T-helper 9 cell (primary cell): ENCODE results near the gene FAM13B.
"Not testable (repeated sequence)": the region's sequence is repeated elsewhere in the genome, so short reads cannot be mapped to it uniquely, and the experiment has no call there.

Experiments
- DNase-seq: peaks from one replicate; pipeline ENCODE4 v3.0.0-alpha.2; 2020

Gene FAM13B

DNA sequence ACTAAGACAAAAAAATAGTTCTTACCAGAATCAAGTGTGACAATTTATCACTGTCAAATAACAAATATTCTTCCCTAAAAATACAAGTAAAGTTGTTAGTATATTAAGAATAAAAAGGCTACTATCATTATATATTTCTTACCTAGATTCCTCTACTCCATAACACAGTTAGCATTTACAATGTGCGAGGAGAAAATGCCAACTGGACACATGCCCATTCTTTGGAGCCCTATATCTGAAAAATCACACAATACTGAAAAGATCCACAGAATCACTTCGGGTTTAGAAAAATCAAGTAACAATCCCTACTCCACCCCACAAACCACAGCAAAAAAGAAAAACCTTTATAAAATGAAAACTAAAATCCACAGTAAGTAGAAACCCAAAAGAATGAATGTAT, 72.7 kb downstream of the FAM13B start:
- no peak for DNase-seq

DNA sequence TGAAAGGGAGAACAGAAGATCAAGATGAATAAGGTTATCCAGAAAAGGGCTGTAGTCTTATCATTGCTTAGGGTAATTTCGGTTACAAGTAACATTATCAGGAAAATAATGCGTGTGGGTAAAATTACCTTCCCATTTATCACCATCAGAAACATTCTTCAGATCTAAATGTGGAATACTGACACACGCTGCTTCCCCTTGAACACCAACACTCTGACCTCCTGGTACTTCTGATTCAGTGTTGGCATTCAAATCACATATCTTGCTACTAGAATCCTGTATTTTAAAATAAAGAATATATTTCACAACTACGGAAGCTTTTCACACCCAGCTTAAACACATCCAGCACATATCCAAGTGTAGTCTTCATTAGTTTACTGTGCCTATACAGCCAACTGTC, 73.4 kb downstream of the FAM13B start:
- DNase-seq = no peak

DNA sequence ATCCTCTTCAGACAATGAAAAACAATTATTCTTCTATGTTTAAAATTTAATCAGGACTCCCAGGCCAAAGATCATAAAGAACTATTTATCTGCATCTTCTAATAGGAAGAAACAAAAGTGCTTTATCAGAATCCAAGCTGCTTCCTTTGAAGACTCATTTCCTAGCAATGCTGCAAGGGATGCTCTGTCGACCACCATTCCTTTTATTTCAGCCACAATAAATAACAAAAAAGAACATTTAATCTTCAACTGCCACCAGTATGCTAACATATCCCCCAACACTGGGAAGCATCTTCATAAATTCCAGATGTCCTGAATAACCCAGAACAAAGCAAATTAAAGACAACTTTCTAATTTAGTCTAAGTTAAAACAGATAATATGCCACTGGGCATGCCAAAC, 74.9 kb downstream of the FAM13B start:
- no peak for DNase-seq

DNA sequence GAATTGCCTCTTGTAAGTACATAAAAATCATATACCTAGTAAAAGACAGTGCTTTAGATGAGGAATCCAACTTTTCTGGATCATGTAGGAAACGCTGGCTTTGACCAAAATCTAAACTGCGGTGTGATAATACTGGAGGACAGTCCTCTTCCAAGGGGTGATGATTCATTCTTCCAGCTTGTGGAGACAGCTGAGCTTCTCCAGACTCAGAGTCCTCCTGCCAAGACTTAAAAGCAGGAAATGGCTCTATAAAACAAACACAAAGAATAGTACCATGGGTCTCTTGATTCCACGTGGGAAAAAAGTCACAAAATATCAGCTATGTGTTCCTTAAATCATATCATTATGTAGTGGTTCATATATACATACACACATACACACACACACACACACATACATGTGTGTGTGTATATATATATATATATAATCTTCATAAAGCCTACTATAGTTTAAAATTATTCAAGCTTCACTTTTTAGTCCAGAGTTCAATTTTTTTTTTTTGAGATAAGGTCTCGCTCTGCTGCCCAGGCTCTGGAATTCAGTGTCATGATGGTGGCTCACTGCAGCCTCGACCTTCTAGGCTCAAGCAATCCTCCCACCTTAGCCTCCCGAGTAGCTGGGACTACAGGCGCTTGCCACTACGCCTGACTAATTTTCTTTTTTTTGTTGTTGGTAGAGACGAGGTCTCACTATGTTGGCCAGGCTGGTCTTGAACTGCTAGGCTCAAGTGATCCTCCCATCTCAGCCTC, 78.6 kb downstream of the FAM13B start:
- no peak for DNase-seq

DNA sequence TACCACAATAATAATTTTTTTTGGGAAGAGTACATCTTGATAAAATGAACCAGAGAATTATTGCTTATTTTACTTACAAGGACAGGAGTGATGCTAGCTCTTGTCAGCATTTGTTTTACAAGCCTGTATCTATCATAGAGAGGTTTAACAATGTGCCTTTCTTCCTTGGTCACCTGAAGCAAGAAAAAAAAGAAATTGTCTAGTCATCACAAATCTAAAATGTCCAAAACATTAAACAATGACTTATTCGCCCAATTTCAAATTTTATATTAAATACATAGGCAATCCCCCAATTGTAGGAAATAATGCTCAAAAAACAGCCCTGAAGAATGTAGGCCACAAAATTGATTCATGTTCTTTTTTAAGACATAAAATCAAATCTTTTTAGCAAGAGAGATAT, 87.1 kb downstream of the FAM13B start:
- no peak for DNase-seq

DNA sequence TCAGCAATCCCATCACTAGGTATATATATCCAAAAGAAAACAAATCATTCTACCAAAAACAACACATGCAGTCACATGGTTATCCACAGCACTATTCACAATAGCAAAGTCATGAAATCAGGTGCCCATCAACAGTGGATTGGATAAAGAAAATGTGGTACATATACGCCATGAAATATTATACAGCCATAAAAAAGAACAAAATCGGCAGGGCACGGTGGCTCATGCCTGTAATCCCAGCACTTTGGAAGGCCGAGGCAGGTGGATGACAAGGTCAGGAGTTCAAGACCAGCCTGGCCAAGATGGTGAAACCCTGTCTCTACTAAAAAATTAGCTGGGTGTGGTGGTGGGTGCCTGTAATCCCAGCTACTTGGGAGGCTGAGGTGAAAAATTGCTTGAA, 88.6 kb downstream of the FAM13B start:
- not testable (repeated sequence) for DNase-seq

DNA sequence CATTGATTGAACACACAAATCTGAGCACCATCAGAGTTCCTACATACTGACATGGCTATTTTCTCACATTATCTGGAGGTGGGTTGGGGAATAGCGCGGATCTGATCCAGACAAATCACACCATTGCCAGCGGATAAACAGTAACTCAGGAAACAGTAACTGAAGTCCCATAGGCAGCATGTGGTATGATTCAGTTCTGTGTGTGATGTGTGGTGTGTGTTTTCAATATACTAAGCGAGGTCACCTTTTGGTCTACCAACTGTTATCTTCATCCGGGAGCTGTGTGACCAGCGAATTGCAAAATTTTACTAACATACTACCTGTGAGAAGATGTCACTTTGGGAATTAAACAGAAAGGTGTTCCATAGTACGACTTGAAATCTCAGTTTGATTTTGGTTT, 93.5 kb downstream of the FAM13B start:
- DNase-seq = no peak

DNA sequence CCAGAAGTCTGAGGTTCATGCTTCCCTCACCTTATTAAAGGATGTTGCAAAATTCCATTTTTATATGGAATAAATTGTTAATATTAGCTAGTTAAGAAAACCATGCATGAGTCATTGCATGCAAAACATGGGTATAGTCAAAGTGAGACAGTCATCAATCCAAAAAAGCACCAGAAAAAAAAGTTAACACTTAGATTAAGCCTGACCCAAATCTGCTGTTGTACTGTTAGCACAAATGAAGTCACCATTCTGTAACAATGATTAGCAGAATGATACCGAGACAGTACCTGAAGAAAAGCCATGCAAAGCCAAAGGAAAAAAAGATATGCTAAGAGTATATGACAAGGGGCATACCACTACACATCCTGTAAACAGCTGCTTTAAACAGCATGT, 94.1 kb downstream of the FAM13B start:
- DNase-seq = no peak

DNA sequence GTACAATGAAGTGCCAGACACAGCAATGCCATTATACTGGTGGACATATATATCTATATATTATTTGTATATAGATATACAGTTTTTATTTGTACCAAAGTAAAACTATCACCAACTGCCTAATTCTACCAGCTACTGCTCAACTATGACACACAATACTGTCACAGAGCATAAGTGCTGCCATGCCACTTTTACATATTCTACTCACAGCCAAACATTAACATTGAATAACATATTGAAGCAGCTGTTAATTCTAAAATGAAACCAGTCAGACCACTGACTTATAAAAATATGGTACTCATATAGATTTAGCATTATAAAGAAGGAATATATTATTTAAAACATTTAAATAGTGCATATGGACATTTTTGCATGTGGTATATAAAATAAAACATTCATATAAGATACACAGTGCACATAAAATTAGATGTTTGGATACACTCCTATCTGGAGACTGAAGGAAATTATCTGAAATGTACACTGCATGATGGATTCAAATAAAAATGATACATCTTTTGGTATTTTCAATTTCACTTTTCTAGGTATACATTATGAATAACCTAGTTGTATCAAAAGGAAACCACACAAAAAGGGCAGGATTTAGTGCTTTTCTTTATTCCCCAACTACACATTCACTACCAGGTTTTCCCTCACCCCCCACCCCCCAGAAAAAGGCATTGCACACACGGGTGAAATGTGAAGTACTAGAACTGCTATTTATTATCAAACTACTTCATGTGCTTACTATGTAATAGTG, 94.7 kb downstream of the FAM13B start:
- no peak for DNase-seq

DNA sequence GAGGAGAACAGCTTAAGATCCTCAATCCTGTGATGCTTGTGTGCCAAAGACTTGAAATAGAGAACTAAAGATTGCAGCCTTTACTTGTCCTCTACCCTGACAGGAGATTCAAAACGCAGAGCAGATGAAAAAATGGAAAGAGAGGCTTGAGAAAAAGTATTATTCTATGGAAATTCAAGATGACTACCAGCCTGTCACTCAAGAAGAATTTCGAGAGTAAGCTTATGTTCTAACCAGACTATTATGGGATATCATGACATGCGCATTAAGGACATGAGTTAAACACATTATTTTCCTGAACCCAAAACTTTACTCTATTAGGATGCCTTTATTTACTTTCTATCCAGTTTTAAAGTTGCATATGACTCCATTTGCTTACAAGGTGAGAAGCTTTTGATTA, 97.2 kb downstream of the FAM13B start:
- DNase-seq = no peak

DNA sequence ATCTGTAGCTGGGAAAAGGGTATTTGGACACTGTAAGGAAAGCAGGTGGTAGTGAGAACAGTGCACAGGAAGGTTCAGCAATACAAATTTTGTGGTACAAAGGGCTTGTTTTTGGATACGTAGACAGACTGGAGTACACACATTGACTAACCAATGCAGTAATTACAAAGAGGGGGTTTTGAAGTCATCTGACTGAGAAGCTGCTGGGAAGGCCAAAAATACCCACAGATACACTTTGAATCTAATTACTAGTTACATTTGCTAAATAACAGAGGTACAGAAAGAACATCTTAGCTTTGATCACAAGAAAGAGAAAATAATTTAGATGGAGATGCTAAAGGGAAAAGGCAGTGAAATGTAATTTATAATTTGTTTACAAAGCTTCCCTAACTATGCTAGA, 97.7 kb downstream of the FAM13B start:
- DNase-seq = no peak

DNA sequence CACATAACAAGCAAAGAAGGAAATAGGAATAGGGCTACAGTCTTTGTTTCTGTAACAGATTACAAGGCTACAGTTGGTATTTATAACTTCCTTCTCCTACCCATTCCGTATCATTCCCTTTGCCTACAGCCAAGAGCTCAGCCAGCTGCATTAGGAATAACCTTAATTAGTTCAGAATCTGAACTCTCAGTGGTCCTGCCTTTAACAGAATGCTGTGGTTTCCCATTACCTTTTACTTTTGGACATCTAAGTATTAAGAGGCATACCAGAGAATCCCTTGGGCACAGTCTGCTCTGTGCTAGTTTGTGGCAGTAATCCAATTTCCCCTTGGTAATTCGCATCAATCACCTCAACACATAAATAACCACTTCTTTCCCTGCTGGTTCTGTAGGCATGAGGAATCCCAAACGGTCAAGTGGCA, 99.4 kb downstream of the FAM13B start:
- DNase-seq = no peak

DNA sequence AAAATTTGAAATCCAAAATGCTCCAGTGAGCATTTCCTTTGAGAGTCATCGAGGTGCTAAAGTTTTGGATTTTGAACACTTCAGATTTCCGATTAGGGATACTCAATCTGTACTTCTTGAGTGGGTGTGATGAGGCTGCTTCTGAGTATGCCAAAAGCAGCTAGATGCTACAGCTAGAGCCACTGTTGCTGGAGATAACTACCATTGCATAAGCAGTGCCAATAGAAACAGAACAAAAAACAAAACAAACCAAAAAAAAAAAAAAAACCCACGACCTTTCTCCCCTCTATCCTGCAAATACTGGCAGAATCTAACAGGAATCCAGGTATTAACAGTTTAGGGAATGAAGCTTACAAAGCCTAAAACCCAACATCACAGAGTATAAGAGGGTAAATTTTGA, 100.1 kb downstream of the FAM13B start:
- DNase-seq = no peak

DNA sequence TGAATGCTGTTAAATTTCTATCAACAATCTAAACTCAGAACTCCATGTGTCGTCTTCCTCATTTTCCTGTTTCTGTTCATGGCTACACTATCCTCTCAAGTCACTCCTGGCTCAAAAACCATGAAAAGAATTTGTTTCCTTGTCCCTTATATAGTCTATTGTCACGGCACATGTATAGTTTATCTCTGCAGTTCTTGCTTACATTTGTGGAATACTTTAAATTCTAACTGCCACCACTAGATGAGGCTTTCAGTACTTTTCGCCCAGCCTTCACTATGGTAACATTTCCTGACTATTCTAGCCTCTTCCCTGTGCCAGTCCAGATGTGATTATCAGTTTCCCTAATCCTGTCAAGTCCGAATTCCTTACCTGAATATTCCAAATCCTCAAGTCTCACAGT, 109.0 kb downstream of the FAM13B start:
- DNase-seq = no peak

DNA sequence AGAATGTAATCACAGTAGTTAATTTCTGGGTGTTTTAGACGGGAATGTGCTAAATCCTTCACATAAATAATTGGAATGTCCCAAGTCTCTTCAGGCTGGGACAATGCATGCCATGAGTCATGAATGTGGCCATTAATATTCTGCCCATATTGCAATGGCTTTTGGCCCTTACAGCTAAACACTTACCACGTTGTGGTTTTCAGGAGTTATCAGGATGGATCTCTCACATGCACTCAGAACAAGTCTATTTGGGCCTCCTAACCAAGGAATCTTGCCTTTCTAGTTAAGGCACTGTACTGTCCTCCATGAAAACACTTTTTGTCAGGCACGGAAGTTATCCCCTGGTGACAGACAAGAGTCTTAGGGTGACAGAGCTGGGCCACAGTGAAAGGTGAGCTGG, 110.9 kb downstream of the FAM13B start:
- DNase-seq = no peak

DNA sequence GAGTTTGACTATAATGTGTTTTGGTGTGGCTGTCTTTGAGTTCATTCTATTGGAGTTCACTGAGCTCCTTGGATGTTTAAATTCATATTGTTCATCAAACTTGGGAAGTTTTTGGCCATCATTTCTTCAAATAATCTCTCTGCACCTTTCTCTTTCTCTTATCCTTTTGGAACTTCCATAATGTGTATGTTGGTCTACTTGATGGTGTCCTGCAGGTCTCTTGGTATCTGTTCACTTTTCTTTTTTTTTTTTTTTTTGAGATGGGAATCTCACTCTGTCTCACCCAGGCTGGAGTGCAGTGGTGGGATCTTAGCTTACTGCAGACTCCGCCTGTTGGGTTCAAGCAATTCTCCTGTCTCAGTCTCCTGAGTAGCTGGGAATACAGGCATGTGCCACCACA, 116.0 kb downstream of the FAM13B start:
- DNase-seq = no peak

DNA sequence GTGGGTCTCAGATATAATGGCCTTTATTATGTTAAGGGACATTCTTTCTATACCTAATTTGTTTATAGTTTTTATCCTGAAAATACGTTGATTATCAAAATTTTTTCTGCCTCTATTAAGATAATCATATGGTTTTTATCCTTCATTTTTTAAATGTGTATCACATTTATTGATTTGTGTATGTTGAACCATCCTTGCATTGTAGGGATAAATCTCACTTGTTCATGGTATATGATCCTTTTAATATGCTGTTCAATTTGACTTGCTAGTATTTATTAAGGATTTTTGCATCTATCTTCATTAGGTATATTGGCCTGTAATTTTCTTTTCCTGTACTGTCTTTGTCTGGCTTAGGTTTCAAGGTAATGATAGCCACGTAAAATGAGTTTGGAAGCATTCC, 118.1 kb downstream of the FAM13B start:
- no peak for DNase-seq

DNA sequence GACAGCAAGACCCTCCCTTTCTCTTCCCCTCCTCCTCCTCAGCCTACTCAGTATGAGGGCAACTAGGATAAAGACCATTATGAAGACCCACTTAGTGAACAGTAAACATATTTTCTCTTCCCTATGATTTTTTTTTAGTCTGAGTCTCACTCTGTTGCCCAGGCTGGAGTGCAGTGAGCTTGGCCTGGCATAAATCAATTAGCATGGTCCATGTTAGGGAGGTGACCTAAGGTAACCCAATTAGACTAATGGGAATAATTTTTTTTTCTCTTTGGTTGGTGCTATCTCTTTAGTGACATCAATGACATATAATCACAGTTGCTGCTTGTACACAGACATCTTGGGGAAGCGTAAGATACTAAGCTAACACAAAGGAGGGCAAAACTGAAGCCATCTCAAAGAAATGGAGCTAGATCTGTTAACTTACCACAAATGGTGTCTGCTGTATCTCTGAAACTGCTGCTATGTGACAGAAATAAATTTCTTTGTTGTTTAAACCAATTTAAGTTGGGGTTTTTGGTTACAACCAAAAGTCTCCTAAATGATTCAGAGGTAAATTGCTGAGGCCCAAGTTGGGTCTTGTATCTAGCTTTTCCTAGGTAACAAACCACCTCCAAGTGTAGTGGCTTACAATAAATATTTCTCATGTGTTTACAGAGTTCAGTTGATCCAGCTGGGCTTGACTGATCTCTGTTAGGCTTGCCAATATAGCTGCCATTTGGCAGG, 130.3 kb downstream of the FAM13B start:
- DNase-seq = no peak

DNA sequence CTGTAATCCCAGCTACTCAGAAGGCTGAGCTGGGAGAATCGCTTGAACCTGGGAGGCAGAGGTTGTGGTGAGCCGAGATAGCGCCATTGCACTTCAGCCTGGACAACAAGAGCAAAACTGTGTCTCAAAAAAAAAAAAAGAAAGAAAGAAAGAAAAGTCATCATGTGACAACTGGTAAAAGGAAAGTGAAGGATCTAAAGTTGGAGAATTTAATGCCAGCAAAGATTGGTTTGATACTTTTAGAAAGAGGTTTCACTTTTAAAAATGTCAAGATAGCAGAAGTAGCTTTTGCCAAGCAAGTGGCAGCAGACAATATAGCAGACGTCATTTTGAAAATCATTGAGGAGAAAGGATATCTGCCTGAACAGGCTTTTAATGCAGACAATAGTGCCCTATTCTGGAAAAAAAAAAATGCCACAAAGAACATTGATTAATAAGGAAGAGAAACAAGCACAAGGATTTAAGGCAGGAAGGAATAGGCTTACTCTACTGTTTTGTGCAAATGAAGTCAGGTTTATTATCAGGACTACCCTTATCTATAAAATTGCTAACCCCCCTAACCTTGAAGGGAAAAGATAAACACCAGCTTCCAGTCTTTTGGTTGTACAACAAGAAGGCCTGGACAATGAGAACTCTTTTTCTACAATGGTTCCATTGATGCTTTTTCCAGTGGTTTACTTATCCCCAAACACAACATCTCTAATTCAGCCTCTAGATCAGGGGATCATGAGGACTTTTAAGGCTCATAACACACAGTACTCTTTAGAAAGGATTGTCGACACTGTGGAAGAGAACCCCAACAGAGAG, 131.7 kb downstream of the FAM13B start:
- DNase-seq = no peak

DNA sequence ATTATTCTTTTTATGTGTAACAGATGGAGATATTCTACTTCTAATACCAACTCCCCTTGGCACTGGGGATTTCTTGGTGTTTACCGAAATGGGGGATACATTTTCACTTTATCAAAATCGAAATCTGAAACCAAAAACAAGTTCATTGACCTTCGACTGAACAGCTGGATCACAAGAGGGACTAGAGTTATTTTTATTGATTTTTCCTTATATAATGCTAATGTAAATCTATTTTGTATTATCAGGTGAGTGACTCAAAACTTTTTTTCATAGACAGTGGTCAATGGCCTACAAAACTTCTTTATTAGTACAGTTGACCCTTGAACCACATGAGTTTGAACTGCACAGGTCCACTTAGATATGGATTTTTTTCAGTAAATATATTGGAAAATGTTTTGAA, 133.4 kb downstream of the FAM13B start:
- DNase-seq = no peak

DNA sequence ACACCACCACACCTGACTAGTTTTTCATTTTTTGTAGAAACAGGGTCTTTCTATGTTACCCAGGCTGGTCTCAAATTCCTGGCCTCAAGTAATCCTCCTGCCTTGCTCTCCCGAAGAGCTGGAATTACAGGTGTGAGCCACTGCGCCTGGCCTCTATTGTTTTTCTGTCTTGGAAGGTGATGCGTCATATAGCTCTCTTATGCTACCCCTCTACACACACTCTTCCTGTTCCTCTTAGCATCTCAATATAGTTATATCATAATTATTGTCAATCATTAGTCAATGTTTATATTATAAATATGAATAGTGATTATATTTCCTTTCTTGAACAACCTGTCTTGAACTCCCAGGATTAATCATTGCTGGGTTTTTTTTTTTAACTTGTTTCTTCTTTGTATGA, 136.3 kb downstream of the FAM13B start:
- no peak for DNase-seq

DNA sequence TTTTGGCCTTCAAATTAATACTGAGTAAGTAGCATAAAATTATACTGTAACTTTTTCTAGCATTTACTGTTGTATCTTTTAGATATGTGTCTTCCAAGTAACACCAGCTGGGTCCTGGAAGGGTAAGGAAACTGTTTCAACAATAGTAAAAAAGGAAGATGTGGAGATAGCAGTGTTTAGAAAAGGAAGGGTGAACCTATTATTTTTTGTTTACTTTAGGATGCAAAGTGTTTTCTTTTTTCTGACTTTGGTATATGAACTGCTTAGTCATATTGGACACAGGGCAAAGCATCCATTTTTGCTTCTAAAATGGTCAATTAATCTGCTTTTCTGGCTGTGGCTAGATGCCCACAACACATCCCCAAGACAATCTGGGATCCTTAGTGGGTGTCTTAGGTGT, 138.3 kb downstream of the FAM13B start:
- DNase-seq = no peak

DNA sequence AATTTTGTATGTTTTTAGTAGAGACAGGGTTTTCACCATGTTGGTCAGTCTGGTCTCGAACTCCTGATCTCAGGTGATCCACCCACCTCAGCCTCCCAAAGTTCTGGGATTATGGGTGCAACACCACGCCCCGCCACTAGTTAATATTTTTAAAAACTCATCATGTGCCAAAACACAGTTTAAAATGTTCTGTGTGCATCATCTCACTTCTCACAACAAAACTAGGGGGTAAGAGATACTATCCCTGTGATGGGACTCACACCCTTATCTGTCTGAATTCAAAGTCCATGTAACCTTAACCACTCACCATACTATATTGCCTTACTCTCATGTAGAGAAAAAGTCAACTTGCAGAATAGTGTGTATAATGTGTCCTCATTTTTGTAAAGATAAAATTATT, 141.0 kb downstream of the FAM13B start:
- DNase-seq = no peak
